HG03378 (cell line): ENCODE results near the gene ALDOC.

Source experiments
- ATAC-seq: cut with Tn5 transposase; IDR thresholded peaks from one replicate; pipeline ENCODE4 v1.9.1; 2021; ENCODE audit warnings: mild to moderate bottlenecking, moderate library complexity; ENCODE audit not compliant: unreplicated experiment

Gene ALDOC

GRCh38 chr17:28533091-28533807, 43.4 kb downstream of the ALDOC start:
- no peak for ATAC-seq

- no peak for ATAC-seq
Observed at GRCh38 chr17:28532050-28532960, 44.4 kb downstream of the ALDOC start.

GRCh38 chr17:28530926-28531325, 45.8 kb downstream of the ALDOC start:
- ATAC-seq, result no peak

GRCh38 chr17:28530250-28530649, 46.4 kb downstream of the ALDOC start:
- no peak for ATAC-seq

- ATAC-seq, result no peak
Observed at GRCh38 chr17:28529013-28529400, 47.7 kb downstream of the ALDOC start.

- no peak for ATAC-seq
Observed at GRCh38 chr17:28528327-28529012, 48.2 kb downstream of the ALDOC start.

- no peak for ATAC-seq
Observed at GRCh38 chr17:28527859-28528258, 48.8 kb downstream of the ALDOC start.

- ATAC-seq, result no peak
Observed at GRCh38 chr17:28527181-28527681, 49.5 kb downstream of the ALDOC start.

GRCh38 chr17:28526381-28526780, 50.3 kb downstream of the ALDOC start:
- ATAC-seq, result no peak

GRCh38 chr17:28524476-28525424, 51.9 kb downstream of the ALDOC start:
- ATAC-seq, result no peak

GRCh38 chr17:28523876-28524275, 52.8 kb downstream of the ALDOC start:
- ATAC-seq, result no peak

- ATAC-seq, result no peak
Observed at GRCh38 chr17:28523186-28523585, 53.5 kb downstream of the ALDOC start.
